ENCODE results near the gene WDR12. TPM values are rescaled to one million over a fixed set of nuclear protein-coding genes. Genes with fewer than 3 reads are reported as not detected.

Gene WDR12
- total and polyA plus RNA-seq, 2 of the 13 experiments (the other 11 are each of a cell fraction or from before 2014, with no cell fraction given): 94.4 to 216 TPM

DNA sequence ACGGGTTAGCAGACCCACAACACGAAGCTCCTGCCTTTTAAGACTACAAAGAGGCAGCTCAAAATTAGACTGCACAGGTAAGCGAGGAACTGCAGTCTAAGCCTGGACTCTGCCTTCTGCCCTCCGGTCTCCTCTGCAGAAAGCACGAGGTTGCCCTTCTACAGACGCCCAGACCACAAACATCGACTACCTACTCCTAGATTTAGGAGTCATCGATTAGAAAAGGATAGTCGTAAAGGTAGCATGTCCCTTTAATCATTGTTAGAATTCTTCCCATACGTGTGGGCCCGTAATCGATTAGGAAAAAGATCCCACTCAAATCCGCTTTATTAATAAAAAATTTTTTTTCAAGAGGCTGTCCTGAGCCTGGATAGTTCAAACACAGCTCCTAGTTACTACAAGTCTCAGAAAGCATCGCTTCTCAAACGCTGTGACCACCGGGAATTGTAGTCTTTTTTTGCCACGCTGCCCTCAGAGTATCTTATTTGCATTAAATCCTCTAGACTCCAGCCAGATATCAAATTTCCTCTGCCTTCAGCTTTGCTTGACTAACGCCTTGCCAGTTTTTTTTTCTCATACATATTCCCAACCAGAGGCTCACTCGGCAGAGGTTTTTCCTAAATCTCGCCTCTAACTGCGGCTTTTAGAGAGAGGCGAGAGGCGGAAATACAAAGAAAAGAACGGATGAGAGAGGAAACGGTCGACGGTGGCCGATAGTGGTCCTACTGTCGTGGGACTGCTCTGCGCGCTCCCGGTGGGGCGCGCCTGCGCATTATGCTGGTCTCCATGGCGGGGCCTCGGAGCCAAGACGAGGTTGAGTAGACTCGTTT lies at the start of gene WDR12, which contains the start of gene CARF (continued):
- TF ChIP-seq, protein P1, sequence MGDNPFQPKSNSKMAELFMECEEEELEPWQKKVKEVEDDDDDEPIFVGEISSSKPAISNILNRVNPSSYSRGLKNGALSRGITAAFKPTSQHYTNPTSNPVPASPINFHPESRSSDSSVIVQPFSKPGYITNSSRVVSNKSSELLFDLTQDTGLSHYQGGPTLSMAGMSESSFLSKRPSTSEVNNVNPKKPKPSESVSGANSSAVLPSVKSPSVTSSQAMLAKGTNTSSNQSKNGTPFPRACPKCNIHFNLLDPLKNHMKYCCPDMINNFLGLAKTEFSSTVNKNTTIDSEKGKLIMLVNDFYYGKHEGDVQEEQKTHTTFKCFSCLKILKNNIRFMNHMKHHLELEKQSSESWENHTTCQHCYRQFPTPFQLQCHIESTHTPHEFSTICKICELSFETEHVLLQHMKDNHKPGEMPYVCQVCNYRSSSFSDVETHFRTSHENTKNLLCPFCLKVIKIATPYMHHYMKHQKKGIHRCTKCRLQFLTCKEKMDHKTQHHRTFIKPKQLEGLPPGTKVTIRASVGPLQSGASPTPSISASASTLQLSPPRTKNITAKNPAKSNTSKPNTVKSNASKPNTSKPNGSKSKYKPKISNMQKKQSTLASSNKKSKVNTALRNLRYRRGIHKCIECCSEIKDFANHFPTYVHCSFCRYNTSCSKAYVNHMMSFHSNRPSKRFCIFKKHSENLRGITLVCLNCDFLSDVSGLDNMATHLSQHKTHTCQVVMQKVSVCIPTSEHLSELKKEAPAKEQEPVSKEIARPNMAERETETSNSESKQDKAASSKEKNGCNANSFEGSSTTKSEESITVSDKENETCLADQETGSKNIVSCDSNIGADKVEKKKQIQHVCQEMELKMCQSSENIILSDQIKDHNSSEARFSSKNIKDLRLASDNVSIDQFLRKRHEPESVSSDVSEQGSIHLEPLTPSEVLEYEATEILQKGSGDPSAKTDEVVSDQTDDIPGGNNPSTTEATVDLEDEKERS (CRISPR knock-in tag; IDR thresholded peaks at IDR 0.05): no peak
- peak; percentile 17; the same call in 1 of the 2 replicates for TF ChIP-seq NFYC (CRISPR knock-in tag; IDR thresholded peaks at IDR 0.05)
- no peak for TF ChIP-seq ZNF549 (CRISPR knock-in tag; IDR thresholded peaks at IDR 0.05)
- TF ChIP-seq, protein P2, sequence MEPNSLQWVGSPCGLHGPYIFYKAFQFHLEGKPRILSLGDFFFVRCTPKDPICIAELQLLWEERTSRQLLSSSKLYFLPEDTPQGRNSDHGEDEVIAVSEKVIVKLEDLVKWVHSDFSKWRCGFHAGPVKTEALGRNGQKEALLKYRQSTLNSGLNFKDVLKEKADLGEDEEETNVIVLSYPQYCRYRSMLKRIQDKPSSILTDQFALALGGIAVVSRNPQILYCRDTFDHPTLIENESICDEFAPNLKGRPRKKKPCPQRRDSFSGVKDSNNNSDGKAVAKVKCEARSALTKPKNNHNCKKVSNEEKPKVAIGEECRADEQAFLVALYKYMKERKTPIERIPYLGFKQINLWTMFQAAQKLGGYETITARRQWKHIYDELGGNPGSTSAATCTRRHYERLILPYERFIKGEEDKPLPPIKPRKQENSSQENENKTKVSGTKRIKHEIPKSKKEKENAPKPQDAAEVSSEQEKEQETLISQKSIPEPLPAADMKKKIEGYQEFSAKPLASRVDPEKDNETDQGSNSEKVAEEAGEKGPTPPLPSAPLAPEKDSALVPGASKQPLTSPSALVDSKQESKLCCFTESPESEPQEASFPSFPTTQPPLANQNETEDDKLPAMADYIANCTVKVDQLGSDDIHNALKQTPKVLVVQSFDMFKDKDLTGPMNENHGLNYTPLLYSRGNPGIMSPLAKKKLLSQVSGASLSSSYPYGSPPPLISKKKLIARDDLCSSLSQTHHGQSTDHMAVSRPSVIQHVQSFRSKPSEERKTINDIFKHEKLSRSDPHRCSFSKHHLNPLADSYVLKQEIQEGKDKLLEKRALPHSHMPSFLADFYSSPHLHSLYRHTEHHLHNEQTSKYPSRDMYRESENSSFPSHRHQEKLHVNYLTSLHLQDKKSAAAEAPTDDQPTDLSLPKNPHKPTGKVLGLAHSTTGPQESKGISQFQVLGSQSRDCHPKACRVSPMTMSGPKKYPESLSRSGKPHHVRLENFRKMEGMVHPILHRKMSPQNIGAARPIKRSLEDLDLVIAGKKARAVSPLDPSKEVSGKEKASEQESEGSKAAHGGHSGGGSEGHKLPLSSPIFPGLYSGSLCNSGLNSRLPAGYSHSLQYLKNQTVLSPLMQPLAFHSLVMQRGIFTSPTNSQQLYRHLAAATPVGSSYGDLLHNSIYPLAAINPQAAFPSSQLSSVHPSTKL (CRISPR knock-in tag; IDR thresholded peaks at IDR 0.05): peak; percentile 14; the same call in 1 of the 2 replicates
- TF ChIP-seq MIER2 (CRISPR knock-in tag; IDR thresholded peaks at IDR 0.05): 0 out of 2 replicates have a peak, but pooled peaks have one; percentile 21
- no peak for TF ChIP-seq TP53 (CRISPR knock-in tag; conservative IDR thresholded peaks at IDR 0.05)
- TF ChIP-seq ZNF230 (CRISPR knock-in tag; IDR thresholded peaks at IDR 0.05): no peak; the same call in 1 of the 2 replicates
- TF ChIP-seq, protein P3, sequence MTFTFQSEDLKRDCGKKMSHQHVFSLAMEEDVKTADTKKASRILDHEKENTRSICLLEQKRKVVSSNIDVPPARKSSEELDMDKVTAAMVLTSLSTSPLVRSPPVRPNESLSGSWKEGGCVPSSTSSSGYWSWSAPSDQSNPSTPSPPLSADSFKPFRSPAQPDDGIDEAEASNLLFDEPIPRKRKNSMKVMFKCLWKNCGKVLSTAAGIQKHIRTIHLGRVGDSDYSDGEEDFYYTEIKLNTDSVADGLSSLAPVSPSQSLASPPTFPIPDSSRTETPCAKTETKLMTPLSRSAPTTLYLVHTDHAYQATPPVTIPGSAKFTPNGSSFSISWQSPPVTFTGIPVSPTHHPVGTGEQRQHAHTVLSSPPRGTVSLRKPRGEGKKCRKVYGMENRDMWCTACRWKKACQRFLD (CRISPR knock-in tag; IDR thresholded peaks at IDR 0.05; ENCODE audit: borderline replicate concordance): peak; percentile 23; the same call in 1 of the 2 replicates
- no peak for TF ChIP-seq TMF1 (CRISPR knock-in tag; IDR thresholded peaks at IDR 0.05; ENCODE audit: low read depth)
- no peak for TF ChIP-seq MTA1 (CRISPR knock-in tag; IDR thresholded peaks at IDR 0.05; ENCODE audit: borderline replicate concordance)
- no peak for TF ChIP-seq TCF7 (IDR thresholded peaks at IDR 0.05; ENCODE audit: low read depth)
